Stimulated activated CD8-positive, alpha-beta memory T cell treated with anti-CD3 and anti-CD28 coated beads, Interleukin-2, amount 100 ng/mL, for 1 hour (primary cell): ENCODE measurements around the gene DCDC2.
A peak's percentile ranks its signal among the peaks of the same experiment; 100 is the strongest.
"Not testable (repeated sequence)": the region's sequence is repeated elsewhere in the genome, so short reads cannot be mapped to it uniquely, and the experiment has no call there.

ENCODE experiments used
- DNase-seq, 2 donors: peaks; one replicate each; pipeline ENCODE4 v3.0.0-alpha.2; 2020; ENCODE audit warnings: low read depth in 2 of 2

The DCDC2 gene

GRCh38 chr6:24381476-24382219 lies 23.8 kb upstream of the DCDC2 start:
- DNase-seq = no peak

- DNase-seq = no peak
Observed at GRCh38 chr6:24378473-24379097, 20.7 kb upstream of the DCDC2 start.

- no peak for DNase-seq
Observed at GRCh38 chr6:24376871-24377270, 19.0 kb upstream of the DCDC2 start.

GRCh38 chr6:24374612-24375011 lies 16.8 kb upstream of the DCDC2 start:
- DNase-seq = no peak

- not testable (repeated sequence) for DNase-seq
Observed at GRCh38 chr6:24365103-24365633, 7.3 kb upstream of the DCDC2 start.

GRCh38 chr6:24362363-24362762 lies 4.5 kb upstream of the DCDC2 start:
- DNase-seq = not testable (repeated sequence)

GRCh38 chr6:24359640-24360454 lies 2.0 kb upstream of the DCDC2 start:
- DNase-seq = peak; percentile 41 to 43

GRCh38 chr6:24358219-24358821 lies 461 bp upstream of the DCDC2 start:
- DNase-seq = no peak

GRCh38 chr6:24356310-24356973 lies 1.4 kb downstream of the DCDC2 start:
- DNase-seq = no peak

- no peak for DNase-seq
Observed at GRCh38 chr6:24355393-24355792, 2.5 kb downstream of the DCDC2 start.

- no peak for DNase-seq
Observed at GRCh38 chr6:24353861-24354260, 4.0 kb downstream of the DCDC2 start.

GRCh38 chr6:24352434-24352833 lies 5.4 kb downstream of the DCDC2 start:
- DNase-seq = no peak

- no peak for DNase-seq
Observed at GRCh38 chr6:24344976-24345375, 12.9 kb downstream of the DCDC2 start.

GRCh38 chr6:24340998-24341938 lies 16.6 kb downstream of the DCDC2 start:
- DNase-seq = no peak

- no peak for DNase-seq
Observed at GRCh38 chr6:24339932-24340331, 17.9 kb downstream of the DCDC2 start.

- DNase-seq = no peak
Observed at GRCh38 chr6:24334285-24334684, 23.6 kb downstream of the DCDC2 start.

- DNase-seq = no peak
Observed at GRCh38 chr6:24332317-24332716, 25.5 kb downstream of the DCDC2 start.

GRCh38 chr6:24330137-24330732 lies 27.6 kb downstream of the DCDC2 start:
- no peak for DNase-seq

- no peak for DNase-seq
Observed at GRCh38 chr6:24329451-24329850, 28.4 kb downstream of the DCDC2 start.

- no peak for DNase-seq
Observed at GRCh38 chr6:24329022-24329421, 28.8 kb downstream of the DCDC2 start.
